Measurements from ENCODE around the gene RBM33.
"Not testable (repeated sequence)": the region's sequence is repeated elsewhere in the genome, so short reads cannot be mapped to it uniquely, and the experiment has no call there.

The RBM33 gene

DNA sequence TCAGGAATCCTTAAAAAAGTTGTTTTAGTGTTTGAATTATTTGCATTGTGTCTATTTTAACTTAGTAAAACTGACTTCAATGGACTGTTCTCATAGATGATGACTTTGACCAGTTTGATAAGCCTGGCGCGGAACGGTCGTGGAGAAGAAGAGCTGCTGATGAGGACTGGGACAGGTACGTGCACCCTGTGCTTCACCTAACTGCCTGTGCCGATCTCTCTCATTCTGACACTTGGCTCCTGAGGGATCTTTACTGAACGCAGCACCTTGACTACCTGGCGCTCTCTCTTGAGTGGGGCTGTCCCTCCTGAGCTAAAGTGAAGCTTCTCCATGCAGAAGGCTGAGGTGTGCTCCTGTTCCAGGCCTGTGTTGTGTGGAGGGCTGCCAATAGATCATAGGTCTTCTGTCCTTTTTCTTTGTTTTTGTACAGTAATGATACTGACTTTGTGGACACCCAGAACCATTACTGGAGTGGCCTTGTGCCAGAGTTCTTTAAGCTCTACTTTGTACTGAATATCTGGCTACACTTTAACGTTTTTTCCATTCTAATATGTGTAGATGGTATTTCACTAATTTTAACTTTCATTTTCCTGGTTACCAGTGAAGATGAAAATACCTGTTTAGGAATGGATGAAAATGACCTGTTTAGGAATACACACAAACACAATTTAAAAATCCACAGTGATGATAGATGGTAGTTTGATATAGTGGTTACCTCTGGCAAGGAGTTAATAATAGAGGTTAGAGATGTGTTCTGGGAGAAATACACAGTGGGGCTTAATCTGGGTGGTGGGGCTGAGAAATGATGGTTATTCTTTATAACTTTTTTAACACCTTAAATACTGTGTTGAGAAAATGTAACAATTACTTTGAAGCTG, 20.9 kb downstream of the RBM33 start:
- DNase-seq (ENCODE audit: low read depth): no peak

DNA sequence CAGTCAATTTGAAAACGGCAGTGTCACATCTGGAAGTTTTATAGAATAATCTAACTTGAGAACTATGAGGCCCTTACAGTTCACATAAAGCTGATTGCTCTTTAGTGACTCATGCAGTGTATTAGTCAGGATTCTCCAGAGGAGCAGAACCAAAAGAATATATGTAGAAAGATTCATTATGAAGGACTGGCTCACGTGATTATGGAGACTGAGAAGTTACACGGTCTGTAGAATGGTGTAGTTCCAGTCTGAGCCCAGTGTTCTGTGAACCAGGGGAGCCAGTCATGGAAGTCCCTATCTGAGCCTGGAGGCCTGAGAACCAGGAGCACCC, 21.5 kb downstream of the RBM33 start:
- no peak for DNase-seq (ENCODE audit: low read depth)

- no peak for DNase-seq (ENCODE audit: low read depth)
These were observed 22.9 kb downstream of the RBM33 start for GRCh38 chr7:155667241-155667829.

DNA sequence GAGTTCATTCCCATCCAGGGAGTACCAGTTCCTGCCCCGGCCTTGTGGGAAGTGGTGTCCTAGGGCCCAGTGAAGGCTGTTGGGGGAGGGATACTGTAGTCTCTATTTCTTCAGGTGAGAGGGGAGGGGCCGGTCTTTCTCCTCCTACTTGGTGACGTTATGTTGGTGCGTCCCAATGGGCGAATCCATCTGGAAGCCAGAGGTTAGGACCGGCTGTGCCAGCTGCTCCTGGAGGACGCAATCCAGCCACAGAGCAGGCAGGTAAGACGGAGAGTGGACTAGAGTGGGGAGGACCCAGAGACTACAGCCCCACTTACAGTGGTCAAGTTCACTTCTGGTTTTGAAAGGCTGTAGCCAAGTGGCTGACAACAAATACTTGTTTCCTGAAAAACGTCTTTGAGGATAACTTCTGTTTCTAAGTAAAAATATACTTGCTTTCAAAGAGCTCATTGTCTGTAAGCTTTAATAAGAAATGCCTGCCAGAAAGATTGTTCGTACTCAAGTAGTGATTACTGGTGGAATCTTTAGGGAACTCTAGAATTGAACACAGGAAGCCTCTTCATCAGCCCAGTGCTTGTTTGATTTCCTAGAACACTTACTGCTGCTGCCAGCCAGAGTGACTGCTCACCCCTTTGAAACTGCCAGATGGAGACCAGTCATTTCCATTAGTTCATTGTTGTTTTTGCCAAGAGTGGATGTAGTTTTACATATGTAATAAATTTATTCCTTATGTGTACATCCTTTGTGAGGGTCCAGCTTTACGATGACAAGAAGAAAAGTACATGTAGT, 25.4 kb downstream of the RBM33 start:
- DNase-seq (ENCODE audit: low read depth): no peak

GRCh38 chr7:155670521-155670920, 26.1 kb downstream of the RBM33 start:
- no peak for DNase-seq (ENCODE audit: low read depth)

- no peak for DNase-seq (ENCODE audit: low read depth)
These were observed 30.1 kb downstream of the RBM33 start for GRCh38 chr7:155674556-155674955.

GRCh38 chr7:155676052-155676451, 31.6 kb downstream of the RBM33 start:
- no peak for DNase-seq (ENCODE audit: low read depth)

- no peak for DNase-seq (ENCODE audit: low read depth)
These were observed 33.2 kb downstream of the RBM33 start for GRCh38 chr7:155677688-155678087.

- DNase-seq (ENCODE audit: low read depth): no peak
These were observed 35.7 kb downstream of the RBM33 start for GRCh38 chr7:155680124-155680523.

- no peak for DNase-seq (ENCODE audit: low read depth)
These were observed 36.4 kb downstream of the RBM33 start for GRCh38 chr7:155680864-155681263.

- DNase-seq (ENCODE audit: low read depth): no peak
These were observed 37.2 kb downstream of the RBM33 start for GRCh38 chr7:155681663-155682062.

DNA sequence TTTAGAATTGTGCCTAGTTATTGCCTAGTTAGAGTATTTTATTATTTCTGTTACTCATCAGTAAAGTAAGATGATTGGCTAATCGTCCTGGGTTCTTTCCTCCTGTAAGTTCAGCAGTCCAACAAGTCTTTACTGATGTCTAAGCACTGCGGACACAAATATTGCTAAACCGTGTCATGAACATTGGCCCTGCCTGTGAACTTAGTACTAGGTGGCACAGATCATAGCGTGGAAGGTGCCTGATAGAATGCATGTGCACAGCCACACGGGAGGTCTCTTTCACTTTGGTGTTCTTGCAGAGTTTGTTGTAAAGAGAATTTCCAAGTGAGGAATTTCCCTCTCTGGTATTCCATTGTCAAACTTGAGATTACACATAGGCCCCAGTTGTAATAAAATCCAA, 38.0 kb downstream of the RBM33 start:
- no peak for DNase-seq (ENCODE audit: low read depth)

GRCh38 chr7:155683098-155683497, 38.6 kb downstream of the RBM33 start:
- DNase-seq (ENCODE audit: low read depth): no peak

DNA sequence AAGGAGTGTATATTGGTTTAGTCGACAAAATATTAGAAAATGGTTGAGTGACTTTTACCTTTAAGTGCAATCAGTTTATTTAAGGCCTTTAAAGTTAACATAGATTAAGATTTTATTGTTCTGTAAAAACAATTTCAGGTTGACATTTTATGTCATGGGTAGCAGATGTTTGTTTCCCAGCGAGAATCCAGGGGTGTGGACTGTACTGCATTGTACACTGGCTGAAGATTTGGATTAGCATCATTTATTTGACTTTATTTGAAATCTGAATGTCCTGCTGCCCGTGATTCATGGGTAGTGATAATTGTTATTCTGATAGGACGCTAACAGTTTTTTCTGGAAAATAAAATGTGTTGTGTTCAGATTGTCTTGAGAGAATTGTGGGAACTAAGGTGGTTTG, 39.3 kb downstream of the RBM33 start:
- DNase-seq (ENCODE audit: low read depth): no peak

DNA sequence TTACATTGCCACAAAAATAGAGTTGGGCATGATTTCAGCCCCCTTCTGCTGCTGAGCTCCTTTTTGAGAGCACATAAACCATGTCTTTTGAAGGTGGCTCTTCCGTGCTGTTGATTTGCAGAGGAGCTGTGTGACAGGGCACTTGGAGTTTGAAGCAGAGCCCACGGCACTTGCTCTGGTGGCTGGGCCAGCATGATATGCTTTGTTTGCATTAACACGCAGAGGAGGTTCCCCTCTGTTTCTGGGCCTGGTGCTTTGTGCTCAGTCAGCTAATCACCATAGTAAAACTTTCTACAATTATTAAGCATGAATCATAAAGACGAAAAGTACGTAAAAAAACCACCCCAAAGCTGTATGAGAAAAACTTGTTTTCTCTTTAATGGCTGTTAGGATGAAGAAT, 40.1 kb downstream of the RBM33 start:
- DNase-seq (ENCODE audit: low read depth): no peak

GRCh38 chr7:155685070-155685790, 40.8 kb downstream of the RBM33 start:
- DNase-seq (ENCODE audit: low read depth): no peak

DNA sequence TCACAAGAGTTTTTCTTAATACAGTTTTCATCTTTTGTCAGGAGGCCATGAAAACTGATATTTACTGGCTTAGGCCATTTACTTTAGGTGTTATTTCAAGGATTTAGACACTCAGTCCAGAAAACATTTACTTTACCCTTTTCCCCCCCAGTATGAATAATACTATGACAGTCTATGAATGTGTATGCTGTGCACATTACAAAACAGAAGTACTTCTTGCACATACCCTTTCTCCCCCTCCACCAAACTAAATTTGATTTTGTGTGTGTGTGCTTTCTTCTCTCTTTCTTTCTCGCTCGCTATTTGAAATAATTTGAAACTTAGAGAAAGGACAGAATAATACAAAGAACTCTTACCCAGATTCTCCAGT, 41.3 kb downstream of the RBM33 start:
- DNase-seq (ENCODE audit: low read depth): no peak

DNA sequence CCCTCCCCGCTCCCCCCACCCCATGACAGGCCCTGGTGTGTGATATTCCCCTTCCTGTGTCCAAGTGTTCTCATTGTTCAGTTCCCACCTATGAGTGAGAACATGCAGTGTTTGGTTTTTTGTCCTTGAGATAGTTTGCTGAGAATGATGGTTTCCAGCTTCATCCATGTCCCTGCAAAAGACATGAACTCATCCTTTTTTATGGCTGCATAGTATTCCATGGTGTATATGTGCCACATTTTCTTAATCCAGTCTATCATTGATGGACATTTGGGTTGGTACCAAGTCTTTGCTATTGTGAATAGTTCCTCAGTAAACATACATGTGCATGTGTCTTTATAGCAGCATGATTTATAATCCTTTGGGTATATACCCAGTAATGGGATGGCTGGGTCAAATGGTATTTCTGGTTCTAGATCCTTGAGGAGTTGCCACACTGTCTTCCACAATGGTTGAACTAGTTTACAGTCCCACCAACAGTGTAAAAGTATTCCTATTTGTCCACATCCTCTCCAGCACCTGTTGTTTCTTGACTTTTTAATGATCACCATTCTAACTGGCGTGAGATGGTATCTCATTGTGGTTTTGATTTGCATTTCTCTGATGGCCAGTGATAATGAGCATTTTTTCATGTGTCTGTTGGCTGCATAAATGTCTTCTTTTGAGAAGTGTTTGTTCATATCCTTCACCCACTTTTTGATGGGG, 42.3 kb downstream of the RBM33 start:
- DNase-seq (ENCODE audit: low read depth): not testable (repeated sequence)

GRCh38 chr7:155688237-155688636, 43.8 kb downstream of the RBM33 start:
- not testable (repeated sequence) for DNase-seq (ENCODE audit: low read depth)

DNA sequence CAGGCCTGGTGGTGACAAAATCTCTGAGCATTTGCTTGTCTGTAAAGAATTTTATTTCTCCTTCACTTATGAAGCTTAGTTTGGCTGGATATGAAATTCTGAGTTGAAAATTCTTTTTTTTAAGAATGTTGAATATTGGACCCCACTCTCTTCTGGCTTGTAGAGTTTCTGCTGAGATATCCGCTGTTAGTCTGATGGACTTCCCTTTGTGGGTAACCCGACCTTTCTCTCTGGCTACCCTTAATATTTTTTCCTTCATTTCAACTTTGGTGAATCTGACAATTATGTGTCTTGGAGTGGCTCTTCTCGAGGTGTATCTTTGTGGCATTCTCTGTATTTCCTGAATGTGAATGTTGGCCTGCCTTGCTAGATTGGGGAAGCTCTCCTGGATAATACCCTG, 46.2 kb downstream of the RBM33 start:
- not testable (repeated sequence) for DNase-seq (ENCODE audit: low read depth)

DNA sequence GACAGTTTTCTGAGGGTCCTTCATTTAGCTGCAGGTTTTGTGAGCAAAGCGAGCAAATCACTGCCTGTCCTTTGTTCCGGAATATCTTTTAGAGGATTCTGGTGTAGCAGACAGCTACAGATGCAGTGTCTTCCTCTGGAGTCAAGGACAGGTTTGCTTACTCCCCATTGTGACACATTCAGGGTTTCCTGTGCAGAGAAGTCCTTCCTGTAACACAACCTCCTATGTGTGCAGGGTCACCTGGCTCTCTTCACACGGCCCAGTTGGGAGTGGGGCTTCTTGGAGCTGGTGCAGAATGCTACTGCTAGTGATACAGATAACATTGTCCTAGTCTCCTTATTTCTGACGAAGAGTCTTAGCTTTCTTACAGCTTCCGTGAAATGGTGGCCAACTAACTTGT, 47.9 kb downstream of the RBM33 start:
- DNase-seq (ENCODE audit: low read depth): no peak

GRCh38 chr7:155693826-155694225, 49.4 kb downstream of the RBM33 start:
- DNase-seq (ENCODE audit: low read depth): no peak
